Measurements from ENCODE around the gene TMEM271. TPM values are rescaled to one million over a fixed set of nuclear protein-coding genes. Genes with fewer than 3 reads are reported as not detected.
A peak's percentile ranks its signal among the peaks of the same experiment; 100 is the strongest.

Gene TMEM271
- total and polyA plus RNA-seq, 10 donors: not detected

DNA sequence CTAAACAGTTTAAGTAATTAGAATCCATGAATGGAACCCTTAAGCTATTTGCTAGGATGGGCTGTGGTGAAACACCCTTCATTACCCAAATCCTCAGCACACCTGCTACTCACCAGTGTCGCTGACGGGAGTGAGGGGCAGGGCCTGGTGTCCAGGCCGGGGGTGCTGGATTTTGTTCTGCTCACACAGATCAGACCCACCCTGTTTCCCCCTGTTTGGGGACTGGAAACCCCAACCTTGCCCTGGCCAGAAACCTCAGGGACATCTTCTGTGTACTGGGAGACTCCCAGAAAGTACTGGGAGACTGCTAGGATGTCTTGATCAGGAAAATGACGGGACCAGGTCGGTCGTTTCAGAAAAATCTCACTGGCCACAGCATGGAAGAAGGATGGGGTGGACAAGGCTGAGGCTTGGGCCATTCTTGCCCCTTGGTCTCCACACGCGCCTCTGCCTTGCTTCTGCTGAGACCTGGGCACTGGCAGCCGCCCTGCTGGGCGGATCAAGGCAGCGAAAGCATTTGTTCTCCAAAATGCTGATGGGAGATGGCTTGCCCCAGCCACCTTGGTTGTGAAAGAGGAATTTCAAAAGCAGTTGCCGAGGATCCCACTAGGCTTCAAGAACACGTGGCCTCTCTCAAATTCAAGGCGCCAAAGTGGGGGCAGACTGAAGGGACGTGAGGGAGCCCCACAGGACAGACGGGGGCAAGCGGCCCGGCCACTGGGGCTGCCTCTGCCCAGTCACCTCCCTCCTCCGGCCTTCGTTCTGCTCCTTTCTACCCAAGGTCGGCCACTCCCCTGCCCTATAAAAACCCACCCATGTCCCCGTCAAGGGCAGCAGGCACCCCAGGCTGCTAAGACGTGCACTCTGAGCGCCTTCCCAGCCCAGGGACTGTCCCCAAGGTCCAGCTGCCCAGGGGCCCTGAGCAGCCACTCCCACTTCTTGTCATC is 25.8 kb upstream of the TMEM271 start:
- peak; percentile 50 for DNase-seq

DNA sequence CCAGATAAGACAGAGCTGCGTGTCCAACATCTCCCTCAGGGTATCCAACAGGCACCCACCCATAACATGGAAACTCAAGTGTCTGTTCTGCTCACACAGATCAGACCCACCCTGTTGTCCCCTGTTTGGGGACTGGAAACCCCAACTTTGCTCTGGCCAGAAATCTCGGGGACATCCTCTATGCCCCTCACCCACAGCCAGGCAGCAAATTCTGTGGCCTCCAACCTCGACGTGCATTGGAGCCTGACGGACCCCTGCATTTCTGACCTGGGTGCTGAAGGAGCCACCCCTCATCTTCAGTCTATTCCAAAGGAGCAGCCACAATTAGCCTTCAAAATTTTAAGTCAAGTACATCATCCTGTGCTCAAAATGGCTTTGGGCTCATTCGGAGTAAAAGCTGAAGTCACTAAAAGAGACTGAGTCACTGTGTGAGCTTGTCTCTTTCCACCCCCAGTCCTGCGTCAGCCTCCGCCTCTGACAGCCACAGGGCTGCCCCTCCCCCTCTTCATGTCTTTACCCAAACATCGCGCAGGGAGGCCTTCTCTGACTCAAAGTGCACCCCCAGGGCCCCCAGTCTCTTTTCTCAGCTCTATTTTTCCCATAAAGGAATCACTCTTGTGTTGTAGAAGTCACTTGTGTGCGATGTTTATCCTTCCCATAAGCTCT is 24.9 kb upstream of the TMEM271 start:
- intact Hi-C loops (cut with DNase I; ENCODE audit: low total_unique reads): no loop called here
- Histone ChIP-seq H3K9me3 (peaks cover 0 to 10% (median 0%) of the 10 kb centered on the region in 8 donors), H3K4me3 (no peak overlapping the region), H3K27ac (no peak overlapping the region), H3K36me3 (no peaks in the 10 kb centered on the region), H3K27me3 (replicated peaks in 1 of 7) (peaks cover 0 to 53% (median 0%) of the 10 kb centered on the region in 7 donors), H3K4me1 (peaks cover 0 to 6% (median 0%) of the 10 kb centered on the region in 6 donors)
- DNase-seq: peak; percentile 42
- WGBS, 5 donors: 68 to 73% (median 69%) methylated on average over 11 of the region's 11 CpGs
- no peak for TF ChIP-seq POLR2A (IDR thresholded peaks at IDR 0.05)
- no peak for TF ChIP-seq POLR2AphosphoS5 (IDR thresholded peaks at IDR 0.05)
- TF ChIP-seq, protein P1, sequence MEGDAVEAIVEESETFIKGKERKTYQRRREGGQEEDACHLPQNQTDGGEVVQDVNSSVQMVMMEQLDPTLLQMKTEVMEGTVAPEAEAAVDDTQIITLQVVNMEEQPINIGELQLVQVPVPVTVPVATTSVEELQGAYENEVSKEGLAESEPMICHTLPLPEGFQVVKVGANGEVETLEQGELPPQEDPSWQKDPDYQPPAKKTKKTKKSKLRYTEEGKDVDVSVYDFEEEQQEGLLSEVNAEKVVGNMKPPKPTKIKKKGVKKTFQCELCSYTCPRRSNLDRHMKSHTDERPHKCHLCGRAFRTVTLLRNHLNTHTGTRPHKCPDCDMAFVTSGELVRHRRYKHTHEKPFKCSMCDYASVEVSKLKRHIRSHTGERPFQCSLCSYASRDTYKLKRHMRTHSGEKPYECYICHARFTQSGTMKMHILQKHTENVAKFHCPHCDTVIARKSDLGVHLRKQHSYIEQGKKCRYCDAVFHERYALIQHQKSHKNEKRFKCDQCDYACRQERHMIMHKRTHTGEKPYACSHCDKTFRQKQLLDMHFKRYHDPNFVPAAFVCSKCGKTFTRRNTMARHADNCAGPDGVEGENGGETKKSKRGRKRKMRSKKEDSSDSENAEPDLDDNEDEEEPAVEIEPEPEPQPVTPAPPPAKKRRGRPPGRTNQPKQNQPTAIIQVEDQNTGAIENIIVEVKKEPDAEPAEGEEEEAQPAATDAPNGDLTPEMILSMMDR (IDR thresholded peaks at IDR 0.05 in 8 of 11, conservative IDR thresholded peaks at IDR 0.05 in 3 of 11): no peak

More for the DNA sequence above, 25.8 kb upstream of the TMEM271 start:
- Histone ChIP-seq H3K9me3 (peaks cover 0 to 10% (median 0%) of the 10 kb centered on the region in 8 donors), H3K36me3 (no peaks in the 10 kb centered on the region), H3K4me1 (peaks cover 0 to 6% (median 0%) of the 10 kb centered on the region in 6 donors), H3K27ac (no peak overlapping the region), H3K4me3 (no peak overlapping the region), H3K27me3 (replicated peaks in 1 of 7) (peaks cover 0 to 56% (median 0%) of the 10 kb centered on the region in 7 donors)
- 78 to 86% (median 84%) methylated on average over 22 to 24 of the region's 24 CpGs for WGBS, 5 donors
- intact Hi-C loops (cut with DNase I; ENCODE audit: low total_unique reads): no loop called here
- TF ChIP-seq, protein P1 (IDR thresholded peaks at IDR 0.05 in 8 of 11, conservative IDR thresholded peaks at IDR 0.05 in 3 of 11): no peak
- TF ChIP-seq POLR2AphosphoS5 (IDR thresholded peaks at IDR 0.05) (no peak), POLR2A (IDR thresholded peaks at IDR 0.05) (no peak)

DNA sequence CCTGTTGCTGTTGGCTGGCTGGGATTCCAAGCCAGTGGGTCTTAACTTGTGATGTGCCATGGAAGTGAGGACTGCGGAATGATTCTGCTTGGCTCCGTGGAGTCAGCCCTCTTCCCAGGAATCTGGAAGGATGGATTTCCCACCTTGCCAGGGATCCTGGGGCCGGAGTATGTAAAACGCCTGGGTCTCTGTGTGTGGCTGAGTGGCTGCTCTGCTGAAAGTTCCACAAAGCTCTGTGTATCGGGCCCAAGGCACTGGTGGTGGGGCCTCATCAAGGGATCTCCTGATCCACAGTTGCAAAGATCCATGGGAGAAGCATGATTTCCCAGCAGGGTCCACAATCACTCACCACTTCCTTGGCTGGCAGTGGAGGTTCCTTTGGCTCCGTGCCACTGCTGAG is 24.1 kb upstream of the TMEM271 start:
- Histone ChIP-seq H3K4me1 (peaks cover 0 to 6% (median 0%) of the 10 kb centered on the region in 6 donors), H3K9me3 (peaks cover 0 to 11% (median 0%) of the 10 kb centered on the region in 8 donors), H3K27me3 (replicated peaks in 1 of 7) (peaks cover 0 to 53% (median 0%) of the 10 kb centered on the region in 7 donors), H3K4me3 (no peak overlapping the region), H3K36me3 (no peaks in the 10 kb centered on the region), H3K27ac (no peak overlapping the region)
- 80 to 94% (median 84%) methylated on average over 6 of the region's 6 CpGs for WGBS, 5 donors
- peak; percentile 42 for DNase-seq
- intact Hi-C loops (cut with DNase I; ENCODE audit: low total_unique reads): no loop called here
- TF ChIP-seq POLR2A (IDR thresholded peaks at IDR 0.05) (no peak), POLR2AphosphoS5 (IDR thresholded peaks at IDR 0.05) (no peak)
- TF ChIP-seq, protein P1 (IDR thresholded peaks at IDR 0.05 in 8 of 11, conservative IDR thresholded peaks at IDR 0.05 in 3 of 11): no peak
